Thymus (tissue), 11 donors: ENCODE measurements around the gene APBB2. TPM values are rescaled to one million over a fixed set of nuclear protein-coding genes. Genes with fewer than 3 reads are reported as not detected.
A peak's percentile ranks its signal among the peaks of the same experiment; 100 is the strongest.

Experiments used
- DNase-seq, 9 donors: peaks; one replicate each; pipeline ENCODE4 v3.0.0-alpha.2; 2013; ENCODE audit warnings: low spot score in 9 of 9, low read depth in 6 of 9, missing footprints in 1 of 9
- H3K27ac ChIP-seq, 2 donors: one replicate each; pipeline ENCODE4 v1.5.1; 2013; ENCODE audit warnings: control low read depth in 1 of 2, low read depth in 1 of 2, low read length in 1 of 2, mild to moderate bottlenecking in 1 of 2, moderate library complexity in 1 of 2
- H3K27me3 ChIP-seq, 2 donors: one replicate each; pipeline ENCODE4 v1.5.1; 2013; ENCODE audit warnings: low read length in 1 of 2; ENCODE audit not compliant: control insufficient read depth in 2 of 2, insufficient read depth in 1 of 2
- H3K36me3 ChIP-seq, 2 donors: one replicate each; pipeline ENCODE4 v1.5.1; 2013; ENCODE audit warnings: low read length in 1 of 2, mild to moderate bottlenecking in 1 of 2, moderate library complexity in 1 of 2; ENCODE audit not compliant: control insufficient read depth in 2 of 2, insufficient read depth in 2 of 2
- H3K4me1 ChIP-seq, 2 donors: one replicate each; pipeline ENCODE4 v1.5.1; 2013; ENCODE audit warnings: low read length in 2 of 2; ENCODE audit not compliant: control insufficient read depth in 2 of 2, insufficient read depth in 2 of 2
- H3K4me3 ChIP-seq, 2 donors: one replicate each; pipeline ENCODE4 v1.5.1; 2013; ENCODE audit warnings: low read length in 2 of 2, control low read depth in 1 of 2, mild to moderate bottlenecking in 1 of 2
- H3K9me3 ChIP-seq, 2 donors: one replicate each; pipeline ENCODE4 v1.5.1; 2013; ENCODE audit warnings: low read length in 1 of 2, mild to moderate bottlenecking in 1 of 2; ENCODE audit not compliant: control insufficient read depth in 2 of 2, insufficient read depth in 1 of 2
- WGBS: extraction: QIAGEN DNeasy Blood & Tissue Kit; methylation state at CpG from one replicate; pipeline ENCODE4 v1.1.7; 2013; 5-methylcytosine and 5-hydroxymethylcytosine counted together
- polyA plus RNA-seq: library from polyadenylated mRNA; stranded (reverse); fragments of 200-250 nt; gene quantifications from one replicate; pipeline ENCODE4 v1.2.3, GENCODE V29; 2013
- total RNA-seq: library from RNA; stranded (reverse); fragments of 120-200 nt; gene quantifications from one replicate; pipeline ENCODE4 v1.2.4, GENCODE V29; 2013
- donor health status: healthy.

Gene APBB2
- total and polyA plus RNA-seq, 2 donors: 10.0 to 20.2 TPM

DNA sequence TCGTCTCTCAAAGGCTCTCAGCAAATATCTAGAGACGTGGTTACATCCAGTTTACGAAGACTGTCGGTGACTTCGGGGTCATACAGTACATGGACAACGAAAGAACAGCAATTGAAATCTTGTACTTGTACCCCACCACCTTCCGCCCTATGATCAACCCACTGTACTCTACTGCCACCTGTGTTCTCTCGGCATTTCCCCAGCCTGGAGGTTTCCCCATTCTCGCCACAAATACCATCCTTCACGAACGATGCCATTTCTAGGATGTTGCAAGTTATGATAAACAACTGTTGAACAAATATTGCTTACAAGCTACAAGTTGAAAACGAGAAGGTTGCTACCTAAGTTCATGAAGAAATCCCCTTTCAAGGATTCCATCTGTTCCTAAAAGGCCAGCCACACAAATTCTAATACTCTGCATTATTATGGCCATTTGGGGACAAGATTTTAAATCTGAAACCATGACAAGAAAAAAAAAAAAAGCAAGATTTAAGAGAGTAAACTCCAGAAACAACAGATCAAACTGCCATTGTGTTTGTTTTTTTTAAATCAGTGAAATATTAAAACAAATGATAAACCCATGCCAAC is 1.6 kb downstream of the APBB2 start:
- peak in 3 of 9 donors; percentile 14 to 54 (median 18) for DNase-seq
- peak overlapping the region in 1 of 2 donors; percentile 57 for H3K4me3 ChIP-seq

DNA sequence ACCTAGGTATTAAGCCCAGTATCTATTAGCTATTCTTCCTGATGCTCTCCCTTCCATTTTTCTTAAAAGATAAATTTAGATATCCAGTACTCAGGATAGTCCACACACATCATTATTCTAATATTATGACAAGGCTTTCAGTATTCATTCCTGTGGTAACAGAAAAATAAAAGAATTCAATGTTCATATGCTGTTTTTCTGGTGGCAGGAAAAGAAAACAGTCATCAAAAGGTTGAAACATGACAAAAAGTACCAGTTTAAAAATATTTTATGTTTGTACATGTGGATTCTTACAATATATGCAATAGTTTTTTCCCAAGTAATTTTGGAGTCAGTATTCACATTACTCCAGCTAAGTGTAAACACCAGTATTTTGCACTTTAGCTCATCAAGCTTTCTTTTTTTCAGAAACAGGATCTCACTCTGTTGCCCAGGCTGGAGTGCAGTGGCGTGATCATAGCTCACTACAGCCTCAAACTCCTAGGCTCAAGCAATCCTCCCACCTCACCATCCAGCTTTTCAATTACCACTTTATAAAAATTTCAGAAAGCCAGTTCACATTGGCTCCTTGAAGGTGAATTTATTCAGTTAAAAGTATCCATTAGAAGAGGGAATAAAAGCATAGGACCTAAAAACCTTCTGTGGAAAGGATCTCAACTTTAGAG is 2.3 kb downstream of the APBB2 start:
- H3K27ac ChIP-seq: no peak overlapping the region
- no peaks in the 10 kb centered on the region for H3K36me3 ChIP-seq
- no peaks in the 10 kb centered on the region for H3K9me3 ChIP-seq
- 92% methylated on average over 1 of the region's 1 CpG for WGBS
- DNase-seq: no peak
- no peak overlapping the region for H3K4me3 ChIP-seq
- peaks cover 40 to 48% of the 10 kb centered on the region in 2 donors for H3K27me3 ChIP-seq
- peaks cover 4 to 25% of the 10 kb centered on the region in 2 donors for H3K4me1 ChIP-seq

More for the DNA sequence above, 1.6 kb downstream of the APBB2 start:
- WGBS: 29% methylated on average over 12 of the region's 12 CpGs
- Histone ChIP-seq H3K9me3 (no peaks in the 10 kb centered on the region), H3K36me3 (no peaks in the 10 kb centered on the region), H3K4me1 (peaks cover 4 to 25% of the 10 kb centered on the region in 2 donors), H3K27me3 (peaks cover 44 to 50% of the 10 kb centered on the region in 2 donors), H3K27ac (no peak overlapping the region)

DNA sequence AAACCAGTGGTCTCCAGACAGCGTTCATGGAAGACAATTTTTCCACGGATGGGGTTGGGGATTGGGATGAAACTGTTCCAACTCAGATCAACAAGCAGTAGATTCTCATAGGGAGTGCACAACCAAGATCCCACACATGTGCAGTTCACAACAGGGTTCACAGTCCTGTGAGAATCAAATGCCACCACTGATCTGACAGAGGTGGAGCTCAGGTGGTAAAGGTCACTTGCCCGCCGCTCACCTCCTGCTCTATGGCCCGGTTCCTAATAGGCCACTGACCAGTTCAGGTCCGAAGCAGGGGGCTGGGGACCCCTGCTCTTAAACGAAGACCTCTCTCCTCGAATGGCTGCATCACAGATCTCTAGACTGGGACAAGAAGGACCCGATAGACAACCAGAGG is 4.4 kb downstream of the APBB2 start:
- no peaks in the 10 kb centered on the region for H3K36me3 ChIP-seq
- peaks cover 23 to 31% of the 10 kb centered on the region in 2 donors for H3K27me3 ChIP-seq
- DNase-seq: no peak
- no peak overlapping the region for H3K4me3 ChIP-seq
- no peak overlapping the region for H3K27ac ChIP-seq
- H3K9me3 ChIP-seq: no peaks in the 10 kb centered on the region
- 93% methylated on average over 9 of the region's 9 CpGs for WGBS
- H3K4me1 ChIP-seq: peaks cover 0 to 12% of the 10 kb centered on the region in 2 donors

DNA sequence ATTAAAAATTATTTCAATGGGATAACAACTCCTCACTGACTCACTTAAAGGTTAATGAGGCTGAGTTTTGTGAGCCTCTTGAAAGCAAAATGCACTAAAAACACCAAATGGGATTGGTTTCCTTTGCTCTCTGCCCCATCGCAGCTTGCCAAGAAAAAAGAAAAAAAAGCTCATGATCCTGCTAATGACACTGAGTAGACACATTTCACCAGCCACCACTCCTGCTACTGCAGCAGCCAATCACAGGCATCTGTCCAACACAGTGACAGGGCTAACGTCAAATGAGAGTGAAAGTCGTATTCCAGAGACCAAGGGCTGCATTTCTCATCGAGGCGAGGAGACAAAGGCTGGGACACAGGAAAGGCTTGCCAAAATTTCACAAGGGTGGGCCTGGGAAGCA is 5.2 kb downstream of the APBB2 start:
- H3K4me3 ChIP-seq: no peak overlapping the region
- no peaks in the 10 kb centered on the region for H3K9me3 ChIP-seq
- 91% methylated on average over 5 of the region's 5 CpGs for WGBS
- H3K36me3 ChIP-seq: no peaks in the 10 kb centered on the region
- no peak overlapping the region for H3K27ac ChIP-seq
- peaks cover 16 to 24% of the 10 kb centered on the region in 2 donors for H3K27me3 ChIP-seq
- no peak for DNase-seq
- H3K4me1 ChIP-seq: peaks cover 0 to 9% of the 10 kb centered on the region in 2 donors

DNA sequence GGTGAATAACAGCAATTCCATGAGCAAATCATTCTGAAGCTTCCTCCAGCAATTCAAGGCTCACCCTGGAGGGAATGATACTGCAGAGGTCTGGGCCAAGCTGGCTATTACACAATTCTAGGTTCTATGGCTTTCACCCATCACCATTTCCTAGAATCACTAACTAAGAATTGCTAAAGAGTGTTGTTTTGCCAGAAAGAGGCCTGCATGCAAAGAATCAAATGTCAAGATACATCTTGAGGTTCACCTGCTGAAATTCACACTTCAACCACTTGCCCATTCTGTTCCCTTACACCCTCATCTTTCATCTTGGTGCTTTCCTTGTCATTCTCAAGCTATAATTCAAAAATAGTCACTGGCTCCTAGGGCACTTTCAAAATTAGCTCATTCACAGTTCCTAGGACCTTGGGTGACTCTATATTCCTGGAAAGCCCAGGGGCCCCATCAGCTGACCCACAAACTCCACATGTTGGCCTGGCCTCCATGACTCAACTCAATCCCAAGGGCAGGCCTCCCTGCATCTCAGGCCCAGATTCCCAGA is 7.0 kb downstream of the APBB2 start:
- DNase-seq: no peak
- Histone ChIP-seq H3K4me1 (peaks cover 0 to 4% of the 10 kb centered on the region in 2 donors), H3K9me3 (no peaks in the 10 kb centered on the region), H3K27ac (no peak overlapping the region), H3K36me3 (no peaks in the 10 kb centered on the region), H3K27me3 (peaks cover 2 to 5% of the 10 kb centered on the region in 2 donors), H3K4me3 (no peak overlapping the region)

DNA sequence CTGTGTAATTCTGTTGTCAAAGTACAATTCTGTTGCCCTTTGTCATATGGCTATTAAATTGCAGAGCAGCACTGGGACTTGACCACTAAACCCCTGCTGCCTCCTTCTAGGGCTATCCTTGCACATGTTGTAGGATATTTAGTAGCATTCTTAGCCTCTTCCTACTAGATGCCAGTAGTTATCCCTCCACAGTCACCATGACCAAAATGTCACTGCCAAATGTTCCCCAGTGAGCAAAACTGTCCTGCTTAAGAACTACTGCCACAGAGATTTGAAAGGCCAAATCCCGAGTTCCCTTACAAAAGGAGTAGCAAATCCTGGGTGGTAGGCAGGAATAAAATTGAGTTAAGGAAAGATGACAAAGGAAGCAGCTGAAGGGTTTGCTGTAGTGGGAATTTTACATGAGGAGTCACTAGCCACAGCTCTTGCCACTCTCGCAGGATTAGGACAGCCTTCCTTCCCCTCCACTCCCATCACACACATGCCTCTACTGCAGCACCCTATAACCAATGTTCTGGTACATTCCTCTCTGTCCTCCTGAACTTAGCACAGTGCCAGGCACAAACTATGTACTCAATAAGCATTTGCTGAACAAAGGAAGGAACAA is 8.4 kb downstream of the APBB2 start:
- H3K36me3 ChIP-seq: no peaks in the 10 kb centered on the region
- H3K4me3 ChIP-seq: no peak overlapping the region
- no peaks in the 10 kb centered on the region for H3K9me3 ChIP-seq
- H3K27me3 ChIP-seq: no peaks in the 10 kb centered on the region
- 89% methylated on average over 2 of the region's 2 CpGs for WGBS
- DNase-seq: no peak
- H3K4me1 ChIP-seq: peaks cover 0 to 4% of the 10 kb centered on the region in 2 donors
- no peak overlapping the region for H3K27ac ChIP-seq

DNA sequence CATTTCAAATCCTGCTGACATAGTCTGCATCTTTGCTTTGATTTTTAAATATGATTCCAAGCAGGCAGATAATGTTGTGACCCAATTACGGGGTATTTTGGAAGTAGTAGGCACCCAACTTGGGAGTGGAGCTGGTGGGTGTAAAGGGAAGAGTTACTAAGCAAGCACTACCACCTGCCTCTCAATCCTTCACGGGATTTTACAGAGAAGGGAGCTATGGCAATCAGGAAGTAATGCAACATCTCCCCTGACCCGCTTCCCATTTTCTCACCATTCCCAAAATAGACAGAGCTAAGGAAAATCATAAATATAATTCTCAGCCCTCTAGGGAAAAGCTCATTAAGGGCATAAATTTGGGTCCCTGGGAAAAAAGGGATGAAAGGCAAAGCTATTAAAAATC is 9.2 kb downstream of the APBB2 start:
- no peaks in the 10 kb centered on the region for H3K9me3 ChIP-seq
- H3K27me3 ChIP-seq: no peaks in the 10 kb centered on the region
- H3K4me1 ChIP-seq: peaks cover 0 to 4% of the 10 kb centered on the region in 2 donors
- H3K36me3 ChIP-seq: no peaks in the 10 kb centered on the region
- 69% methylated on average over 3 of the region's 3 CpGs for WGBS
- H3K27ac ChIP-seq: no peak overlapping the region
- DNase-seq: no peak
- H3K4me3 ChIP-seq: no peak overlapping the region

DNA sequence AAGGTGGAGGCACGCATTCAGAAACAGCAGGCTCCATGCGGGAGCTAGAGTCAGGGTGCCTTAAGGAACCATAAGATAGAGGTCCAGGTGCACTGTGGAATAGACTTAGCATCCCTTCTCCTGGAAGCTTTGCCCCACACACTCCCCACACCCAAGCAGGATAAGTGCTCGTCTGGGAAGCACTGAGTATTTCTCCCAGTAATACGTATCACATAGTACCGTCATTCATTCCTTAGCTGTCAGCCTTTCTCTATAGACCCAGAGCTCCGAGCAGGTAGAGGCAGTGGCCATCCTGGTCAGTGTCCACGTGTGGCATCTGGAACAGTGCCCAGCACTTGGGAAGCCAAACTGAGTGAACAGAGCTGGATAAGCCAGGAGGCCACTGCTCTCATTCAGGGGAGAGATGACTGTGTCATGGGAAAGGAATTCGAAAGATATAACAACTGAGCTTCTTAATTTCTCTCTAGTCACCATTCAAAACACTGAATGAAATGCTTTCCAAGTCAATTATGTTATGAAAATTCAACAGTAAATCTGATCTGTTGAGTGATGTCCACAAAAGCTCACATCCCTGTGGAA is 9.9 kb downstream of the APBB2 start:
- Histone ChIP-seq H3K27ac (no peak overlapping the region), H3K36me3 (no peaks in the 10 kb centered on the region), H3K4me1 (peaks cover 0 to 4% of the 10 kb centered on the region in 2 donors), H3K9me3 (no peaks in the 10 kb centered on the region), H3K27me3 (no peaks in the 10 kb centered on the region), H3K4me3 (no peak overlapping the region)
- 83% methylated on average over 8 of the region's 8 CpGs for WGBS
- DNase-seq: no peak

DNA sequence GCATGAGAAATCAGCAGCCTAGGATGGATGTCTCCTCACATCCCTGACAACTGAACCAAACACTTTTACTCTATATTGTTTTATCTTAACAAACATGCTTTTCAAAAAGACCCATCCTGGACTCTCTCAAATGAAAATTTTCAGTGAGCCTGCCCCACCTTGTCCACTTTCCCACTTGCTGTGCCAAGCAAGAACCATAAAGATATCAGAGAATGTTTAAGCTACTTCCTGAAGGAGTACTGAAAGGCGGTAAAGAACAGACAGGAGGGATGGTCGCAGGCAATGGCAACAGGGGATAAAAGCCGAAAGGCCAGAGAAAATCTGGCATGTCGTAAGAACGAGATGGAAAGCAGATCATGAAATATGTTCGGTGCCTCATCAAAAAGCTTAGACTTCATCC is 10.5 kb downstream of the APBB2 start:
- no peaks in the 10 kb centered on the region for H3K9me3 ChIP-seq
- H3K36me3 ChIP-seq: no peaks in the 10 kb centered on the region
- H3K27ac ChIP-seq: no peak overlapping the region
- no peak for DNase-seq
- 94% methylated on average over 6 of the region's 6 CpGs for WGBS
- peaks cover 0 to 4% of the 10 kb centered on the region in 2 donors for H3K4me1 ChIP-seq
- no peaks in the 10 kb centered on the region for H3K27me3 ChIP-seq
- no peak overlapping the region for H3K4me3 ChIP-seq
